ENCODE results near the gene KNDC1. TPM values are rescaled to one million over a fixed set of nuclear protein-coding genes. Genes with fewer than 3 reads are reported as not detected.

KNDC1 gene
- total RNA-seq, 4 donors from 2014 or later, result 0.42 to 1.7 (median 0.95) TPM

DNA sequence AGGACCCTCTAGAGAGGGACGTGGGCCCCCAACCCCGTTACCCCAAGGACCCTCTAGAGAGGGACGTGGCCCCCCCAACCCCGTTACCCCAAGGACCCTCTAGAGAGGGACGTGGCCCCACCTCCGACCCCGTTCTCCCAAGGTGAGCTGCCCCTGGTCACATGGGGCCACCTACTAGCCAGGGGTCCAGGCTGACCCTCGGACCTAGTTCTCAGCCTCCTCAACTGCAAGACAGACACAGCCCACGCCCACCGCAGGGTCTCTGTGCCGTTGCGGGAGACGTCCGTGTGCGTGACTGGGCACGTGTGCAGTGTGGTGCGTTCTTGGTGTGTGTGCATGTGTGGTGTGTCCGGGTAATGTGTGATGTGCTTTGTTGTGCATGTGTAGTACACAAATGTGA is 48.4 kb downstream of the KNDC1 start:
- no peak for TF ChIP-seq POLR2AphosphoS5 (IDR thresholded peaks at IDR 0.05)
- no peak for TF ChIP-seq EP300 (IDR thresholded peaks at IDR 0.05)
- no peak for TF ChIP-seq CTCF (IDR thresholded peaks at IDR 0.05)
- TF ChIP-seq POLR2A (IDR thresholded peaks at IDR 0.05; ENCODE audit: low read depth), result no peak
- no peaks in the 10 kb centered on the region for H3K9me3 ChIP-seq
- H3K4me1 ChIP-seq, result no peaks in the 10 kb centered on the region
- no peak overlapping the region for H3K4me3 ChIP-seq
- intact Hi-C loops (cut with DNase I), result no loop called here
- no peak overlapping the region for H3K27ac ChIP-seq (replicated peaks in 1 of 4)
- no peaks in the 10 kb centered on the region for H3K36me3 ChIP-seq
- no peak for DNase-seq (ENCODE audit: extremely low spot score)
- H3K27me3 ChIP-seq, result peaks cover 0 to 32% (median 0%) of the 10 kb centered on the region in 4 donors
- 97% methylated on average over 12 of the region's 18 CpGs for WGBS

DNA sequence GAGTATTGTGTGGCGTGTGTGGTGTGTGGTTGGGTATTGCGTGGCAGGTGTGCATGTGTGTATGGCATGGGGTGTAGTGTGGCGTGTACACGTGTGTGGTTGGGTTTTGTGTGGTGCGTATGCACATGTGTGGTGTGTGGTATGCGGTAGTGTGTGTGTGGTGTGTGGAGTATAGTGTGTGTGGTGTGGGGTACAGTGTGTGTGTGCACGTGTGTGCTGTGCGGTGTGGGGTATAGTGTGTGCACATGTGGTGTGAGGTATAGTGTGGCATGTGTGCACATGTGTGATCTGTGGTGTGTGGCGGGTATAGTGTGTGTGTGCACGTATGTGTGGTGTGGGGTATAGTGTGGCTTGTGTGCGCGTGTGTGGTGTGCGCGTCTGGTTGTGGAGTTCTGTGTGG is 49.1 kb downstream of the KNDC1 start:
- H3K4me3 ChIP-seq, result no peak overlapping the region
- DNase-seq (ENCODE audit: extremely low spot score), result no peak
- TF ChIP-seq POLR2A (IDR thresholded peaks at IDR 0.05; ENCODE audit: low read depth) (no peak), EP300 (IDR thresholded peaks at IDR 0.05) (no peak), CTCF (IDR thresholded peaks at IDR 0.05) (no peak), POLR2AphosphoS5 (IDR thresholded peaks at IDR 0.05) (no peak)
- peaks cover 0 to 37% (median 0%) of the 10 kb centered on the region in 4 donors for H3K27me3 ChIP-seq
- H3K36me3 ChIP-seq, result no peaks in the 10 kb centered on the region
- no peak overlapping the region for H3K27ac ChIP-seq (replicated peaks in 1 of 4)
- intact Hi-C loops (cut with DNase I), result no loop called here
- H3K4me1 ChIP-seq, result no peaks in the 10 kb centered on the region
- WGBS, result 95% methylated on average over 14 of the region's 14 CpGs
- H3K9me3 ChIP-seq, result no peaks in the 10 kb centered on the region

GRCh38 chr10:133209641-133210040 is 49.6 kb downstream of the KNDC1 start:
- WGBS, result 85% methylated on average over 16 of the region's 20 CpGs
- Histone ChIP-seq H3K27ac (replicated peaks in 1 of 4) (no peak overlapping the region), H3K4me1 (no peaks in the 10 kb centered on the region), H3K27me3 (peaks cover 0 to 43% (median 0%) of the 10 kb centered on the region in 4 donors), H3K9me3 (no peaks in the 10 kb centered on the region), H3K4me3 (no peak overlapping the region), H3K36me3 (no peaks in the 10 kb centered on the region)
- TF ChIP-seq POLR2A (IDR thresholded peaks at IDR 0.05; ENCODE audit: low read depth) (no peak), CTCF (IDR thresholded peaks at IDR 0.05) (no peak), EP300 (IDR thresholded peaks at IDR 0.05) (no peak), POLR2AphosphoS5 (IDR thresholded peaks at IDR 0.05) (no peak)
- no peak for DNase-seq (ENCODE audit: extremely low spot score)
- intact Hi-C loops (cut with DNase I), result no loop called here

DNA sequence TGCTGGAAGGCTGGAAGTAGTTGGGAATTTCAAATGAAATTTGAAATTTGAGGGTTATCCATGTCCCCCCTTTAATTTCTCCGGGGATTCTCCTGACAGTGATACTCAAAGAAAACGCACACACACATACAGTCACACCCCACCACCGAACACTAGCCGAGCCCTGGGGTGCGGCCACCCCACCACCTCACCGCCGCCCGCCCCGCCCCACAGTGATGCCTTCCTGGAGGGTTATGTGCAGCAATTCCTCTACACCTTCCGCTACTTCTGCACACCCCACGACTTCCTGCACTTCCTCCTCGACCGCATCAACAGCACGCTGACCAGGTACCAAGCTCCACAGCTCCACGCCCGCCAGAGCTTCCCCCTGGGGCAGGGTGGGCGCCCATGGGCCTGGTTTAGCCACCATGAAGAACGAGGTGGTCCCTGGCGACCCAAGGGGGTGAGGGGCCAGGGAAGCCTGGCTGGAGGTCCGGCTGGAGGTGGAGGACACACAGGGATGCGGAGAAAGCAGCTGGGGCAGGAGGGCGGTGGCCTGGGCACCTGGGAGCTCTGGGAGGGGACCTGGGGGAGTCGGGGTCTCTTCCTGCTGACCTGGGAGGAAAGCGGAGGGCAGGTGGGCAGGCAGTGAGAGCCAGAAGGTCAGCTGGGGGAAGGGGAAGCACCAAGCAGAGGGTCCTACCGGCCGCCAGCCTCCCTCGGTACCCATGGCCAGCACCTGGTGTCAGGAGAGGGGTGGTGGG is 50.5 kb downstream of the KNDC1 start:
- no peak overlapping the region for H3K27ac ChIP-seq (replicated peaks in 1 of 4)
- no peaks in the 10 kb centered on the region for H3K4me1 ChIP-seq
- TF ChIP-seq CTCF (IDR thresholded peaks at IDR 0.05), result no peak
- TF ChIP-seq POLR2AphosphoS5 (IDR thresholded peaks at IDR 0.05), result no peak
- TF ChIP-seq EP300 (IDR thresholded peaks at IDR 0.05), result no peak
- TF ChIP-seq POLR2A (IDR thresholded peaks at IDR 0.05; ENCODE audit: low read depth), result no peak
- H3K36me3 ChIP-seq, result no peaks in the 10 kb centered on the region
- WGBS, result 82% methylated on average over 27 of the region's 27 CpGs
- H3K4me3 ChIP-seq, result no peak overlapping the region
- H3K9me3 ChIP-seq, result no peaks in the 10 kb centered on the region
- intact Hi-C loops (cut with DNase I), result no loop called here
- H3K27me3 ChIP-seq, result peaks cover 0 to 45% (median 0%) of the 10 kb centered on the region in 4 donors
- no peak for DNase-seq (ENCODE audit: extremely low spot score)

All from esophagus muscularis mucosa (tissue), 4 donors.